HG03064 (cell line): ENCODE results near the gene FUCA1.
"Not testable (repeated sequence)": the region's sequence is repeated elsewhere in the genome, so short reads cannot be mapped to it uniquely, and the experiment has no call there.

ENCODE experiments used
- ATAC-seq: cut with Tn5 transposase; IDR thresholded peaks from one replicate; pipeline ENCODE4 v1.9.1; 2021; ENCODE audit warnings: low read depth; ENCODE audit not compliant: unreplicated experiment

FUCA1 gene

DNA sequence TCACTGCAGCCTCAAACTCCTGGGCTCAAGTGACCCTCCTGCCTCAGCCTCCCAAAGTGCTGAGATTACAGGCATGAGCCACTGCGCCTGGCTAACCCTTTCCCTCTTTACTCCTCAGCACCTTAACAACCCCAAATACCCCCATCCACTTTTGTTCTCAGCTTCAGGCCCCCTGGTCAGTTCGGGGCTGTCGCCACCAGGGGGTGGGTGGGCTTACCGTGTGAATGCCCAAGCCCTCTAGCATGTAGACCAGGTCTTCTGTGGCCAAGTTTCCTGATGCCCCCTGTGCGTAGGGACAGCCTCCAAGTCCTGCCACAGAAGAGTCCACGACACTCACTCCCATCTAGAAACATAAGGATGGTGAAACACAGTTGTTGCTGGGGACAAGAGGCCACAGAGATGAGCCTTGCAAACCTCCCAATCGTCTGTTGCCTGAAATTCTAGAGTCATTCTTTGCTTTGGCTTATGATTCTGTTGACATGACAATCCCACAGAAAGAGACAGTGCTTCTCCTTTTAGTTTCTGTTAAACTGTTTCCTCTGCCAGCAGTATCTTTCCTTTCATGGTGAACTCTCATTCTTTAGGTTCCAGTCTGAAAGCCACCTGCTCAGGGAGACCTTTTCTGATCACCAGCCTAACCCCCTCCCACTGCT, 63.8 kb downstream of the FUCA1 start:
- no peak for ATAC-seq

DNA sequence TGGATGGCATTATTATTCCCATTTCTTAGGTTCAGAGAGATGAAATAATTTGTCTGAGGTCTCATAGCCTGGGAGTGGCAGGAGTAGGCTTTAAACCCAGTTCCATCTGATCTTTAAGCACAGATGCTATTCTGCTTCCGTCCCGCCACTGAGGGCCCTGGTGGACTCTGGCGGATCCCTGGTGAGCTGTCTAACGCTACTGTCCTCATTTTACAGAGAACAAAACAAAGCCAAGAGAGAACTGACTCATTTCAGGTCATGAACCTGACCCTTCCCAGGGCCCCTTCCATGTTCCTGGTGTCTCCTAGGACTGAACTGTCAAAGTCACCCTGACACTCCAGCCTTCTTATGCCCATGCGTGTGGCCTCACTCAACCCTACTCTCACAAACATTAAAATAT, 64.4 kb downstream of the FUCA1 start:
- no peak for ATAC-seq

DNA sequence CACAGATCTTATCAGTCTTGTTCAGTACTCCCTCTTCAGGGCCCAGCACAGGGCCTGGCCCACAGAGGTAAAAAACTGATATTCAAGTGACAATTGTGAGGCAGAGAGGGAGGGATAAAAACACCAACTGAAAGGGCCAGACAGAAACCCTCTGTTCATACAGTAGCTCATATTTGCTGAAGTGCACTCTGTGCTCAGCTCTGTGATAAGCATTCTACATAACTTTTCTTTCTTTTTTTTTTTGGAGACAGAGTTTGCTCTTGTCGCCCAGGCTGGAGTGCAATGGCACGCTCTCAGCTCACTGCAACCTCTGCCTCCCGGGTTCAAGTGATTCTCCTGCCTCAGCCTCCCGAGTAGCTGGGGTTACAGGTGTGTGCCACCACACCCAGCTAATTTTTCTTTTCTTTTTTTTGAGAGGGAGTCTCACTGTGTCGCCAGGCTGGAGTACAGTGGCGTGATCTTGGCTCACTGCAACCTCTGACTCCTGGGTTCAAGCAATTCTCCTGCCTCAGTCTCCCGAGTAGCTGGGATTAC, 65.2 kb downstream of the FUCA1 start:
- ATAC-seq: not testable (repeated sequence)

DNA sequence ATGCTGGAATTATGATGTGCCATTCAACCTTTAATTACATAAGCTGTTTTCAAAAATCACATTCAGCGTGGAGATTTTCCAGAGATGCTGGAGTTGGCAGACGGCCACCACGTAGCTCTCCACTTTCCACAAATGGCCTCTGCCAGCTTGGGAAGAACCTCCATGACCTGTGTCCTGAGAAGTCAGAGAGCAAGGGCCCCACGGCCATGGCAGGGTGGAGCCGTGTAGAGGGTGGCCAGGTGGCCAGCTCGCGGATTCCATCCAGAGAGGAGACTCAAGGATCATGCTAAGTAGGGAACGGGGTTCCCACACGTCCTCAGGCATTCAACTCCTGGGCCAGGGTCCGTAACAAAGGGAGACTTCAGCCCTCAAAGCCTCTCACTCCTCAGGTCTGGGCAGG, 66.2 kb downstream of the FUCA1 start:
- no peak for ATAC-seq

DNA sequence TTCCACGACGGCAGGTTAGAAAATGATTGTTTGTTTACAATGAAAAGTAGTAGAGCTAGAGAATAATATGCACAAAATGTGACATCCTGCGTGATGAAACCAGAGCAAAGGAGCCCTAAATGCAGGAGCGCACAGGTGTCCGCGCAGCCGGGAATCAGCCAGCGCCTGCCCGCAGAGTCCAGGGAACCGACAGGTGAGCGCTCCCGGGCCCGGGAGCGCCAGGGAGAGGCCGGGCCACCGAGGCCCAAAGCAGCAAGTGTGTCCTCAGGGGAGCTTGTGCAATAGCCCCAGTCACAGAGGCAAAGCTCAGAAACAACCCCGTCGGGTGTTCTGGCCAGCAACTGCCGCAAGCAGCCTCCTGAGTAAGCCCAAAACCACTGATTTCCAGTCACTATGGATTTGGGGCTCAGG, 66.7 kb downstream of the FUCA1 start:
- ATAC-seq: no peak

DNA sequence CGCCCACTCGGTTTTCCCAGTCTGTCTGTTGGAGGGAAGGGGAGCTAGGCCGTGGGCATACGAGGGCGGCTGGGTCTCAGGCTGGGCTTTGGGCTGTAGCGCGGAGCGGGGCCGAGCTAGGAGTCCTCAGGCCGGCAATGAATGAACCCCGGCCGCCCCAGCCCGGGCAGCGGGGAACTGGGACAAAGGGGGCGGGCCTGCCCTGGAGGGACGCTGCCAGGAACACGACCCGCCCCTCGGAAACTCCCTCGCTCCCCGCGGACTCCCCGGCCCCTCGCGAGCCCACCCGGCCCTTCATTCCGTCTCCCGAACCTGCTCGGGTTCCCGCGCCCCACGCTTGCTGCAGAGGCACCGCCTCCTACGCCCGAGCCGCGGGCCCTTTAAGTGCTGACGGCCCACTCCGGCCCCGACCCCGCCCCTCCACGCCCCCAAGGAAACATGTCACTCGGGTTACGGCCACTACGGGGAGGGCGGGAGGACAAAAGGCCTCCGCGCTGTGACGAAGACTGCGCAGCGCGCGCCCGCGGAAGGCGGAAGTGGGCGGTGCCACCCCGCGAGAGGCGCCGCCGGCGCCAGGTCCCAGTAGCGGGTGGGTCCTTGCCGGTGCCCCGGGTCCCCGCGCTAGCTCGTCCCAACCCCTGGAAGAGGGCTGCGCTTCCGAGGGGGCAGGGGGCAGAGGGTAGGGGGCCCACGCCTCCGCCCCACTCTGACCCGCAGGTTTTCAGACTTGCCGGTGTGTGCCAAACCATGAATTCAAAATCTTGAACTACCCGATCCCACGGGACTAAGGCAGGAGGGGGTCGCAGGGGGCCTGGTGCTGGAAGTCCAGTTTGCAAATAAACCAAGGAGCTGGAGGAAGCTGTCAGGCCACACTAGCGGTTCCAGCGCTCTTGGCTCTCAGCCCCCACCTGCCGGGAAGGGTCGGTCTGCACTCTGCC, 67.4 kb downstream of the FUCA1 start, which contains the start of gene GALE:
Gene GALE (minus strand): TSS at position 355 of the 938 bp plus-strand sequence. CDS start 1,747 bp downstream, outside the sequence.
- peak; percentile 70 for ATAC-seq

DNA sequence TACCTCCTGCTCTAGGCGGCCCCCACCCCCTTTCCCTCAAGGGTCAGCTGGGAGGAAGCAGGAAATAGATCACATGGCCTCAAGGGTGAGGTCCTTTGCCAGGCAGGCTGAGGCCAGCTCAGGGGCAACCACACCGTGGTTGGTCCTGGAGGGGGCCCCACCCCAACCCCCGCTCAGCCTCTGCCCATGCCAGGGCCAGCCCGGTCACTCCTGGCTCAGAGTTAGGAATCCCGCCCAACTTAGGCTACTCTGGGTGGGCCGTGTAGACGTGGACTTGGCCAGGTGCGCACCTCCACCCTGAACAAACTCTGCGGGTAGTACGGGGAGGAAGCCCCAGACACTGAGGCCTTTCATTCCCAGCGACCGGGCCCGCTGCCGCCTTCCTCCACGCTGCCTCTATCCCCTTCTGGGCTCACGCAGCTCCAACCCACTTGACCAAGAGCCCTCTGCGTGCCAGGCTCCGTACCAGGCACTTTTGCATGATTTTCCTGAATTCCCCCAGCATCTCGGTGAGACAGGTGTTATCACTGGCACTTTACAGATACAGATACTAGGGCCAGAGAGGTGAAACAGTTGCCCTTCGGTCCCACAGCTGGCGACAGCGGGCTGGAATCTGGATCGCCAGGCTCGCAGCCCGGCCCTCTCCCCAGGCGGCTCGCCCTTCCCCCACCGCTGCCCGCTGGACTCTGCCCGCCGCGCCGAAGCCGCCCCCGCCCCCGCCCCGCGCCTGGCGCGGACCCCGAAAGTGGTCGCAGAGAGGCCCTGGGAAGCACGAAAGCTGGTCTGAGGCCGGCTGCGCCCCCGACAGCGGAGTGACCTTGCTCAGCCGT, 68.3 kb downstream of the FUCA1 start:
- ATAC-seq: peak; percentile 7

DNA sequence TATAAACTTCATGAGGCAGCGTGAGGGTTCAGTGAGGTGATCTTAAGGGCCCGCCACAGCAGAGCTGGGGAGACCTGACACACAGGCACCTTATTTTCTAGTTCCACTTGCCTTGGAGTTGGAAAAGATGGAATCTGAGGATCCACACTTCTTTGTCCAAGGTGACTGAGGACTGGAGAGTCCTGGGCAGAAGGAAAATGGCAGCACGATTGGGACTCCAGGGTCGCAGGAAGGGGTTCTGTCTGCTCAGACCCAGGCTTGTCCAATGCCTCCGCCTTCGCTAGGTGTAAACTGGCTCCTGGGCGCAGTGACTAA, 68.9 kb downstream of the FUCA1 start:
- no peak for ATAC-seq

DNA sequence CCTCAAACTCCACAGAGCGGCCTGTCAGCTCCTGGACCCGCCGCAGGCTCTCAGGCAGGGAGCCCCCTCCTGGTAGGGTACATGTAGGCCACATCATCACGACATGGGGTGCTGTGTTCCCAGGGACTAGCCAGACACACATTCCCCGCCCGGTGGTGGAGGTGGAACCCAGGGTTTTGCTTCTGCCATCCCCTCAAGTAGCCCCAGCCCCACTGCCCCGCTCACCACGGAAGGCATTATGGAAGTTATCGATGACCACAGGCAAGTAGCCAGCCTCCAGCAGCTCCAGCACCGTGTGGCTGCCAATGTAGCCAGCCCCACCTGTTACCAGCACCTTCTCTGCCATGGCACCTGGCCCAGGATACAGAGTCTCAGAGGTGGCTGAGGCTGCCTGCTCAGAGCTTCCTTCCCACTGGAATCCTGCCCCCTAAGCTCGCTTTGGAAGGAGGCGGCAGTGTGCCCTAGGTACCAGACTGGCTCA, 69.4 kb downstream of the FUCA1 start:
- ATAC-seq: no peak

DNA sequence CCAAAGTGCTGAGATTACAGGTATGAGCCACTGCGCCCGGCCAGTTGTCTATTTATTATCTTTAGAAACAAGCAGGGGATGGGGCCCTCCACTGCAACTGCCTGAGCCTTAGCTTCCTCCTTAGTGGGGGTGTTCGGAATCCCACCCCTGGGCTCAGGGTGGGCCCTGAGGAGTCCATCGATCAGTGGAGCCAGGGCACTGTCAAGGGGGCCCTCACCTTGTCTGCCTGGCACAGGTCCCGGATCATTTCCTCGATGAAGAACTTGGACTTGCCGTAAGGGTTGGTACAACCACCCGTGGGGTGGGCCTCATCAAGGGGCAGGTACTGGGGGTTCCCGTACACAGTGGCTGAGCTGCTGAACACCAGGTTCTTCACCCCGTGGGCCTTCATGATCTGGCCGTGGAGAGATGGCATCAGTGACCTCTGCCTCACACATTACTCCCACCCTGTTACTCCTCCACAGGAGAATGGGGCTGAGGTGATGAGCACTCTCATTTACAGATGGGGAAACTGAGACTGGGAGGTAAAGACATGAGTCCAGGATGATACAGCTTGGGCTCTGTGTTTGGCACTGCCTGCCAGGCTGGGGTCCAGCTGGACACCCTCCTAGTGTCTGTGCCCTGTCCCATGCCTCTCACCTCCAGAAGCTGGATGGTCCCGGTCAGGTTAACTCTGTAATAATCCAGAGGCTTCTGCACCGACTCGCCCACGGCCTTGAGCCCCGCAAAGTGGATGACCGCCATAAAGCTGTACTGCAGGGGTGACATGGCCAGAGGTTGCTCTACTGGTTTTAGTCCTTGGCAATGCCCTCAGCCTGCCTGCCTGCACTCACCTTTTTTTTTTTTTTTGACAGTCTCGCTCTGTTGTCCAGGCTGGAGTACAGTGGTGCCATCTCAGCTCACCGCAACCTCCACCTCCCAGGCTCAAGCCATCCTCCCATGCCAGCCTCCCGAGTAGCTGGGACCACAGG, 70.3 kb downstream of the FUCA1 start:
- ATAC-seq: no peak

DNA sequence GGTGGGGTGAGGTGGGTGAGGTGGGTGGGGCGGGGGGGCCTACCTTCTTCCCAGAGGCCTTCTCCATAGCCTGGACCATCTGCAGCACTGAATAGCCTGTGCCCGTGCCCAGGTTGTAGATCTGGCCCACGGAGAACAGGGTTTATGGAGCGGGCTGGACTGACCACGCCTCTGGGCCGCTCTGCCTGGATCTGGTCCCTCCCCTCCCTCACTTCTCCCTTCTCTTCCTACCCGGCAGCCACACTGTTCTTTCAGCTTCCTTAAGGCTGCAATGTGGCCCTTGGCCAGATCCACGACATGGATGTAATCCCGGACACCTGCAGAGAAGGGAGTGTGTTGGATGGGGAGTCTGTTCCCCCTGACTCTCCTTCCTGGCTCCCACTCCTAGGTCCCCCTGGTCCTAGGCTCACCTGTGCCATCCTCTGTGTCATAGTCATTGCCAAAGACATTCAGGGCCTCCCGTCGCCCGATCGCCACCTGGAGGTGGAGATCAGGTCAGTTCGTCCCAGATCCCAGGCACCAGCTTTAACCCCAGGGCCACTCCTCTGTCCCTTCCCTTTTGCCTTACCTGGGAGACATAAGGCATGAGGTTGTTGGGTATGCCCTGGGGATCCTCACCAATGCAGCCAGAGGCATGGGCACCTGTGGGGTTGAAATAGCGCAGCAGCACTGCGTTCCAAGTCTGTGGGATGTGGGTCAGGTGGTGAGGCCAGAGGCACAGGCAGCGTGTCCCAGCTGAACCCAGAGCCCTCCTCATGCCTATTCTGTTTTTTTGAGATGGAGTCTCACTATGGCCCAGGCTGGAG, 71.4 kb downstream of the FUCA1 start:
- no peak for ATAC-seq

DNA sequence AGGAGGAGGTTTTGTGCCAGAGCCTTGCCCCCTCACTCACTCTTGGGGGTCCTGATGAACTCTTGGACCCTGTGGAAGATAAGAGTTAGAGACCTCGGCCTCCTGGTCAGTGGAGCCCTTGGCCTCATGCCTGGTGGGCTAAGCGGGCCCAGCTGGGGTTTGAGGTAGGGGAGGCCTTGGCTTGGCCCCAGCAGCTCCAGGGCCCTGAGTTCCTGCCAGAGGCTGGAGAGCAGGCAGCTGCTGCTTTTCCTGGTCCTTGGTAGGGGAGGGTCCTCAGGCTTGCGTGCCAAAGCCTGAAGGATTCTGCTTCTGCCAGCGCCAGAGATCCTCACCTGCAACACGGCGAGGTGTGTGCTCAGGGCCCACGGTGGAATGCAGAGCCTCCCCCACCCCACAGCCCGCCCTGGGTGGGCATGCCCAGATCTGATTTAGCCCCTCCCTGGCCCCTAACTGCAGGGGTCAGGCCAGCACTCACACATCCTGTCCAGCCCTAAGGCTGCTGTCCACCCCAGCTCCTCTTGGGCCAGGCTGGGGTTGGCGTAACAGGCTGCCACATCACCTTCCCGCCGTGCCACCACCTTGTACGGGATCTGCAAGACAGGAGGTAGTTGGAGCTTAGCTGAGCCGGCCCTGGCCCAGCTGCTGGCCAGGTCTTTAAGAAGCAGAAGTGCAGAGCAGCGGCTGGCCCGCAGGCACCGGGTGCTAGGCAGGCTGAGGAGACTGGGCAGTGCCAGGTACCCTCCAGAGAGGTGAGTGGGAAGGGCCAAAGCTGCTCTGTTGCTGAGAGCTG, 72.2 kb downstream of the FUCA1 start:
- ATAC-seq: no peak
